ENCODE results near the gene DPF3. TPM values are rescaled to one million over a fixed set of nuclear protein-coding genes. Genes with fewer than 3 reads are reported as not detected.
A peak's percentile ranks its signal among the peaks of the same experiment; 100 is the strongest.
"Not testable (repeated sequence)": the region's sequence is repeated elsewhere in the genome, so short reads cannot be mapped to it uniquely, and the experiment has no call there.

Gene DPF3
- polyA plus RNA-seq, 3 donors from 2014 or later, result 1.5 to 1.8 TPM; not detected in 1

GRCh38 chr14:72748921-72749320 lies 145.0 kb downstream of the DPF3 start:
- not testable (repeated sequence) for H3K9me3 Mint-ChIP-seq; H3K4me3 Mint-ChIP-seq; DNase-seq; H3K27me3 Mint-ChIP-seq (ENCODE audit: low read depth in 3 of 3); H3K4me1 Mint-ChIP-seq; H3K27ac Mint-ChIP-seq
- peaks cover 8 to 21% (median 13%) of the 10 kb centered on the region in 3 donors for H3K36me3 Mint-ChIP-seq

- Mint-ChIP-seq H3K4me1 (peaks cover 3 to 9% of the 10 kb centered on the region in 2 donors), H3K27ac (no peak overlapping the region), H3K36me3 (peaks cover 8 to 21% (median 12%) of the 10 kb centered on the region in 3 donors), H3K27me3 (ENCODE audit: low read depth in 3 of 3) (peaks cover 3 to 7% (median 5%) of the 10 kb centered on the region in 3 donors), H3K9me3 (peaks cover 0 to 9% (median 3%) of the 10 kb centered on the region in 6 donors), H3K4me3 (no peak overlapping the region)
- no peak for DNase-seq
Observed at GRCh38 chr14:72747652-72748051, 146.2 kb downstream of the DPF3 start.

GRCh38 chr14:72745991-72746980 lies 147.6 kb downstream of the DPF3 start:
- Mint-ChIP-seq H3K4me1 (no peaks in the 10 kb centered on the region), H3K27ac (no peak overlapping the region), H3K4me3 (no peak overlapping the region), H3K36me3 (peaks cover 8 to 21% (median 10%) of the 10 kb centered on the region in 3 donors), H3K9me3 (peaks cover 0 to 9% (median 3%) of the 10 kb centered on the region in 6 donors), H3K27me3 (ENCODE audit: low read depth in 3 of 3) (peaks cover 3 to 7% (median 5%) of the 10 kb centered on the region in 3 donors)
- no peak for DNase-seq

- no peak overlapping the region for H3K27ac Mint-ChIP-seq
- peaks cover under 1% of the 10 kb centered on the region in 2 donors for H3K4me1 Mint-ChIP-seq
- no peak overlapping the region for H3K4me3 Mint-ChIP-seq
Observed at GRCh38 chr14:72745546-72745945, 148.4 kb downstream of the DPF3 start.

GRCh38 chr14:72744416-72745120 lies 149.3 kb downstream of the DPF3 start:
- Mint-ChIP-seq H3K4me1 (peaks cover 3 to 10% of the 10 kb centered on the region in 2 donors), H3K4me3 (no peak overlapping the region), H3K27me3 (ENCODE audit: low read depth in 3 of 3) (peaks cover 3 to 7% (median 5%) of the 10 kb centered on the region in 3 donors), H3K36me3 (peaks cover 8 to 18% (median 10%) of the 10 kb centered on the region in 3 donors), H3K9me3 (peaks cover 0 to 9% (median 3%) of the 10 kb centered on the region in 6 donors), H3K27ac (no peak overlapping the region)
- DNase-seq, result no peak

More at GRCh38 chr14:72745546-72745945, 148.4 kb downstream of the DPF3 start:
- H3K9me3 Mint-ChIP-seq, result peaks cover 0 to 9% (median 3%) of the 10 kb centered on the region in 6 donors
- peaks cover 3 to 7% (median 5%) of the 10 kb centered on the region in 3 donors for H3K27me3 Mint-ChIP-seq (ENCODE audit: low read depth in 3 of 3)
- DNase-seq, result no peak
- peaks cover 8 to 21% (median 10%) of the 10 kb centered on the region in 3 donors for H3K36me3 Mint-ChIP-seq

- Mint-ChIP-seq H3K36me3 (peaks cover 8 to 12% (median 10%) of the 10 kb centered on the region in 3 donors), H3K27ac (no peak overlapping the region), H3K4me1 (peaks cover 5 to 12% of the 10 kb centered on the region in 2 donors), H3K9me3 (peaks cover 0 to 9% (median 3%) of the 10 kb centered on the region in 6 donors), H3K4me3 (no peak overlapping the region), H3K27me3 (ENCODE audit: low read depth in 3 of 3) (peaks cover 1 to 7% (median 2%) of the 10 kb centered on the region in 3 donors)
- DNase-seq, result no peak
Observed at GRCh38 chr14:72743626-72744025, 150.3 kb downstream of the DPF3 start.

- H3K27me3 Mint-ChIP-seq (ENCODE audit: low read depth in 3 of 3), result peaks cover 0 to 2% (median 2%) of the 10 kb centered on the region in 3 donors
- H3K4me1 Mint-ChIP-seq, result peaks cover 5 to 12% of the 10 kb centered on the region in 2 donors
- H3K9me3 Mint-ChIP-seq, result peaks cover 0 to 4% (median under 1%) of the 10 kb centered on the region in 6 donors
- H3K4me3 Mint-ChIP-seq, result no peak overlapping the region
- DNase-seq, result no peak
- no peak overlapping the region for H3K27ac Mint-ChIP-seq
- H3K36me3 Mint-ChIP-seq, result peaks cover 2 to 3% (median 2%) of the 10 kb centered on the region in 3 donors
Observed at GRCh38 chr14:72742838-72743195, 151.1 kb downstream of the DPF3 start.

GRCh38 chr14:72742118-72742837 lies 151.6 kb downstream of the DPF3 start:
- no peak for DNase-seq
- Mint-ChIP-seq H3K27ac (peak overlapping the region in 1 of 6 donors; percentile 41), H3K4me1 (peaks cover 5 to 12% of the 10 kb centered on the region in 2 donors), H3K36me3 (peaks cover 0 to 3% (median 0%) of the 10 kb centered on the region in 3 donors), H3K27me3 (ENCODE audit: low read depth in 3 of 3) (peaks cover 0 to 2% (median 2%) of the 10 kb centered on the region in 3 donors), H3K4me3 (no peak overlapping the region), H3K9me3 (no peaks in the 10 kb centered on the region)

GRCh38 chr14:72741826-72742117 lies 152.1 kb downstream of the DPF3 start:
- Mint-ChIP-seq H3K36me3 (peaks cover 0 to 3% (median 0%) of the 10 kb centered on the region in 3 donors), H3K27ac (no peak overlapping the region), H3K4me3 (no peak overlapping the region), H3K4me1 (peaks cover 5 to 12% of the 10 kb centered on the region in 2 donors), H3K9me3 (no peaks in the 10 kb centered on the region), H3K27me3 (ENCODE audit: low read depth in 3 of 3) (peaks cover 0 to 3% (median 2%) of the 10 kb centered on the region in 3 donors)
- no peak for DNase-seq

- peaks cover 5 to 12% of the 10 kb centered on the region in 2 donors for H3K4me1 Mint-ChIP-seq
- peaks cover 0 to 3% (median 0%) of the 10 kb centered on the region in 3 donors for H3K36me3 Mint-ChIP-seq
Observed at GRCh38 chr14:72740966-72741825, 152.7 kb downstream of the DPF3 start.

GRCh38 chr14:72740504-72740961 lies 153.4 kb downstream of the DPF3 start:
- Mint-ChIP-seq H3K4me3 (no peak overlapping the region), H3K27me3 (ENCODE audit: low read depth in 3 of 3) (peaks cover 0 to 4% (median 2%) of the 10 kb centered on the region in 3 donors), H3K36me3 (peaks cover 0 to 1% (median 0%) of the 10 kb centered on the region in 3 donors), H3K4me1 (peaks cover 5 to 12% of the 10 kb centered on the region in 2 donors), H3K9me3 (no peaks in the 10 kb centered on the region), H3K27ac (no peak overlapping the region)
- DNase-seq, result no peak

More at GRCh38 chr14:72740966-72741825, 152.7 kb downstream of the DPF3 start:
- no peak for DNase-seq
- Mint-ChIP-seq H3K27me3 (ENCODE audit: low read depth in 3 of 3) (peaks cover 0 to 4% (median 2%) of the 10 kb centered on the region in 3 donors), H3K27ac (no peak overlapping the region), H3K4me3 (no peak overlapping the region), H3K9me3 (no peaks in the 10 kb centered on the region)

Data from immature natural killer cell (primary cell).